Measurements from ENCODE around the gene DOCK4.

- TF ChIP-seq YY1 (IDR thresholded peaks at IDR 0.05; ENCODE audit: insufficient read depth, insufficient read length) (no peak), SUZ12 (IDR thresholded peaks at IDR 0.05; ENCODE audit: extremely low read depth, insufficient read depth, insufficient read length) (no peak), ZNF274 (IDR thresholded peaks at IDR 0.05; ENCODE audit: low read depth, low read length) (no peak)
Observed at GRCh38 chr7:111958896-111959295, 247.3 kb downstream of the DOCK4 start.

Measured in NT2/D1 (cell line).